ENCODE results near the gene PACSIN1.

The PACSIN1 gene

GRCh38 chr6:34544776-34545471 lies 79.0 kb downstream of the PACSIN1 start:
- no peak overlapping the region for H3K4me3 ChIP-seq (ENCODE audit: low read depth, low read length)
- ChIA-PET CTCF (no interaction called here), POLR2A (no interaction called here)
- H3K4me1 ChIP-seq (ENCODE audit: control insufficient read depth, insufficient read depth, low read length): no peaks in the 10 kb centered on the region
- no peak overlapping the region for H3K27ac ChIP-seq (ENCODE audit: extremely low read depth, low read depth, low read length)
- no peaks in the 10 kb centered on the region for H3K9me3 ChIP-seq (ENCODE audit: control insufficient read depth, insufficient read depth, low read depth, low read length)
- H3K36me3 ChIP-seq (ENCODE audit: control insufficient read depth in 2 of 2, insufficient read depth in 1 of 2, low read length in 2 of 2): no peaks in the 10 kb centered on the region
- no peak for TF ChIP-seq PRDM2 (tag by site-specific recombination; IDR thresholded peaks at IDR 0.05; ENCODE audit: borderline replicate concordance)
- TF ChIP-seq ZIC2 (tag by site-specific recombination; IDR thresholded peaks at IDR 0.05): peak; percentile 44
- no peak for TF ChIP-seq RBAK (tag by site-specific recombination; IDR thresholded peaks at IDR 0.05)
- TF ChIP-seq, protein P1, sequence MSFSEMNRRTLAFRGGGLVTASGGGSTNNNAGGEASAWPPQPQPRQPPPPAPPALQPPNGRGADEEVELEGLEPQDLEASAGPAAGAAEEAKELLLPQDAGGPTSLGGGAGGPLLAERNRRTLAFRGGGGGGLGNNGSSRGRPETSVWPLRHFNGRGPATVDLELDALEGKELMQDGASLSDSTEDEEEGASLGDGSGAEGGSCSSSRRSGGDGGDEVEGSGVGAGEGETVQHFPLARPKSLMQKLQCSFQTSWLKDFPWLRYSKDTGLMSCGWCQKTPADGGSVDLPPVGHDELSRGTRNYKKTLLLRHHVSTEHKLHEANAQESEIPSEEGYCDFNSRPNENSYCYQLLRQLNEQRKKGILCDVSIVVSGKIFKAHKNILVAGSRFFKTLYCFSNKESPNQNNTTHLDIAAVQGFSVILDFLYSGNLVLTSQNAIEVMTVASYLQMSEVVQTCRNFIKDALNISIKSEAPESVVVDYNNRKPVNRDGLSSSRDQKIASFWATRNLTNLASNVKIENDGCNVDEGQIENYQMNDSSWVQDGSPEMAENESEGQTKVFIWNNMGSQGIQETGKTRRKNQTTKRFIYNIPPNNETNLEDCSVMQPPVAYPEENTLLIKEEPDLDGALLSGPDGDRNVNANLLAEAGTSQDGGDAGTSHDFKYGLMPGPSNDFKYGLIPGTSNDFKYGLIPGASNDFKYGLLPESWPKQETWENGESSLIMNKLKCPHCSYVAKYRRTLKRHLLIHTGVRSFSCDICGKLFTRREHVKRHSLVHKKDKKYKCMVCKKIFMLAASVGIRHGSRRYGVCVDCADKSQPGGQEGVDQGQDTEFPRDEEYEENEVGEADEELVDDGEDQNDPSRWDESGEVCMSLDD (tag by site-specific recombination; IDR thresholded peaks at IDR 0.05): no peak
- no peak for TF ChIP-seq KLF1 (tag by site-specific recombination; IDR thresholded peaks at IDR 0.05)
- TF ChIP-seq ZNF830 (tag by site-specific recombination; IDR thresholded peaks at IDR 0.05; ENCODE audit: low read depth): no peak
- no peak for TF ChIP-seq ZNF37A (tag by site-specific recombination; IDR thresholded peaks at IDR 0.05)
- no peak for TF ChIP-seq ZNF146 (tag by site-specific recombination; IDR thresholded peaks at IDR 0.05)
- TF ChIP-seq ZNF610 (tag by site-specific recombination; IDR thresholded peaks at IDR 0.05; ENCODE audit: borderline replicate concordance): no peak
- no peak for TF ChIP-seq ZNF335 (tag by site-specific recombination; conservative IDR thresholded peaks at IDR 0.05)
- peak; percentile 77 for TF ChIP-seq ZFHX2 (tag by site-specific recombination; conservative IDR thresholded peaks at IDR 0.05)
- no peak for TF ChIP-seq ZSCAN4 (tag by site-specific recombination; IDR thresholded peaks at IDR 0.05)
- no peak for TF ChIP-seq ZNF202 (tag by site-specific recombination; IDR thresholded peaks at IDR 0.05; ENCODE audit: borderline replicate concordance)
- no peak for TF ChIP-seq ZNF10 (tag by site-specific recombination; IDR thresholded peaks at IDR 0.05)
- TF ChIP-seq ZNF555 (tag by site-specific recombination; conservative IDR thresholded peaks at IDR 0.05): no peak
- peak; percentile 74 for TF ChIP-seq GLIS1 (tag by site-specific recombination; IDR thresholded peaks at IDR 0.05)
- no peak for TF ChIP-seq ZNF791 (tag by site-specific recombination; IDR thresholded peaks at IDR 0.05)
- TF ChIP-seq, protein P2, sequence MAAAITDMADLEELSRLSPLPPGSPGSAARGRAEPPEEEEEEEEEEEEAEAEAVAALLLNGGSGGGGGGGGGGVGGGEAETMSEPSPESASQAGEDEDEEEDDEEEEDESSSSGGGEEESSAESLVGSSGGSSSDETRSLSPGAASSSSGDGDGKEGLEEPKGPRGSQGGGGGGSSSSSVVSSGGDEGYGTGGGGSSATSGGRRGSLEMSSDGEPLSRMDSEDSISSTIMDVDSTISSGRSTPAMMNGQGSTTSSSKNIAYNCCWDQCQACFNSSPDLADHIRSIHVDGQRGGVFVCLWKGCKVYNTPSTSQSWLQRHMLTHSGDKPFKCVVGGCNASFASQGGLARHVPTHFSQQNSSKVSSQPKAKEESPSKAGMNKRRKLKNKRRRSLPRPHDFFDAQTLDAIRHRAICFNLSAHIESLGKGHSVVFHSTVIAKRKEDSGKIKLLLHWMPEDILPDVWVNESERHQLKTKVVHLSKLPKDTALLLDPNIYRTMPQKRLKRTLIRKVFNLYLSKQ (tag by site-specific recombination; IDR thresholded peaks at IDR 0.05; ENCODE audit: borderline replicate concordance): no peak
- TF ChIP-seq ZNF292 (tag by site-specific recombination; IDR thresholded peaks at IDR 0.05; ENCODE audit: borderline replicate concordance, low read depth): no peak
- TF ChIP-seq, protein P3, sequence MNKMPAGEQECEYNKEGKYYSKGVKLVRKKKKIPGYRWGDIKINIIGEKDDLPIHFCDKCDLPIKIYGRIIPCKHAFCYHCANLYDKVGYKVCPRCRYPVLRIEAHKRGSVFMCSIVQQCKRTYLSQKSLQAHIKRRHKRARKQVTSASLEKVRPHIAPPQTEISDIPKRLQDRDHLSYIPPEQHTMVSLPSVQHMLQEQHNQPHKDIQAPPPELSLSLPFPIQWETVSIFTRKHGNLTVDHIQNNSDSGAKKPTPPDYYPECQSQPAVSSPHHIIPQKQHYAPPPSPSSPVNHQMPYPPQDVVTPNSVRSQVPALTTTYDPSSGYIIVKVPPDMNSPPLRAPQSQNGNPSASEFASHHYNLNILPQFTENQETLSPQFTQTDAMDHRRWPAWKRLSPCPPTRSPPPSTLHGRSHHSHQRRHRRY (tag by site-specific recombination; IDR thresholded peaks at IDR 0.05): no peak
- no peak for TF ChIP-seq ZNF473 (tag by site-specific recombination; IDR thresholded peaks at IDR 0.05)
- TF ChIP-seq ZNF843 (tag by site-specific recombination; IDR thresholded peaks at IDR 0.05): no peak
- no peak for TF ChIP-seq ZNF350 (tag by site-specific recombination; IDR thresholded peaks at IDR 0.05)
- TF ChIP-seq ZNF704 (tag by site-specific recombination; IDR thresholded peaks at IDR 0.05): no peak

Measured in HEK293 (cell line).